ENCODE data around the gene SET.

Gene SET

GRCh38 chr9:128712451-128713410 lies 23.7 kb downstream of the SET start:
- H3K9ac ChIP-seq (ENCODE audit: low read length) = no peak overlapping the region
- no peak for TF ChIP-seq EZH2phosphoT487 (IDR thresholded peaks at IDR 0.05; ENCODE audit: low read depth)
- TF ChIP-seq, protein P1, sequence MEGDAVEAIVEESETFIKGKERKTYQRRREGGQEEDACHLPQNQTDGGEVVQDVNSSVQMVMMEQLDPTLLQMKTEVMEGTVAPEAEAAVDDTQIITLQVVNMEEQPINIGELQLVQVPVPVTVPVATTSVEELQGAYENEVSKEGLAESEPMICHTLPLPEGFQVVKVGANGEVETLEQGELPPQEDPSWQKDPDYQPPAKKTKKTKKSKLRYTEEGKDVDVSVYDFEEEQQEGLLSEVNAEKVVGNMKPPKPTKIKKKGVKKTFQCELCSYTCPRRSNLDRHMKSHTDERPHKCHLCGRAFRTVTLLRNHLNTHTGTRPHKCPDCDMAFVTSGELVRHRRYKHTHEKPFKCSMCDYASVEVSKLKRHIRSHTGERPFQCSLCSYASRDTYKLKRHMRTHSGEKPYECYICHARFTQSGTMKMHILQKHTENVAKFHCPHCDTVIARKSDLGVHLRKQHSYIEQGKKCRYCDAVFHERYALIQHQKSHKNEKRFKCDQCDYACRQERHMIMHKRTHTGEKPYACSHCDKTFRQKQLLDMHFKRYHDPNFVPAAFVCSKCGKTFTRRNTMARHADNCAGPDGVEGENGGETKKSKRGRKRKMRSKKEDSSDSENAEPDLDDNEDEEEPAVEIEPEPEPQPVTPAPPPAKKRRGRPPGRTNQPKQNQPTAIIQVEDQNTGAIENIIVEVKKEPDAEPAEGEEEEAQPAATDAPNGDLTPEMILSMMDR (IDR thresholded peaks at IDR 0.05; ENCODE audit: low read depth, low read length) = no peak
- no peaks in the 10 kb centered on the region for H3K9me3 ChIP-seq (ENCODE audit: insufficient read depth, low read length)
- H3K27ac ChIP-seq (ENCODE audit: low read length) = no peak overlapping the region
- peaks cover 4% of the 10 kb centered on the region for H3K36me3 ChIP-seq (replicated peaks; ENCODE audit: low read depth, low read length)
- H3K79me2 ChIP-seq (ENCODE audit: low read length) = no peaks in the 10 kb centered on the region
- H3K27me3 ChIP-seq (ENCODE audit: low read depth, low read length) = no peaks in the 10 kb centered on the region
- H3K4me3 ChIP-seq (ENCODE audit: low read length) = no peak overlapping the region
- H3K4me1 ChIP-seq (ENCODE audit: low read length) = no peaks in the 10 kb centered on the region
- no peak overlapping the region for H3K4me2 ChIP-seq (ENCODE audit: low read length)
- H2AFZ ChIP-seq (ENCODE audit: low read depth, low read length) = no peak overlapping the region
- no peaks in the 10 kb centered on the region for H4K20me1 ChIP-seq (ENCODE audit: insufficient read depth, low read length)

DNA sequence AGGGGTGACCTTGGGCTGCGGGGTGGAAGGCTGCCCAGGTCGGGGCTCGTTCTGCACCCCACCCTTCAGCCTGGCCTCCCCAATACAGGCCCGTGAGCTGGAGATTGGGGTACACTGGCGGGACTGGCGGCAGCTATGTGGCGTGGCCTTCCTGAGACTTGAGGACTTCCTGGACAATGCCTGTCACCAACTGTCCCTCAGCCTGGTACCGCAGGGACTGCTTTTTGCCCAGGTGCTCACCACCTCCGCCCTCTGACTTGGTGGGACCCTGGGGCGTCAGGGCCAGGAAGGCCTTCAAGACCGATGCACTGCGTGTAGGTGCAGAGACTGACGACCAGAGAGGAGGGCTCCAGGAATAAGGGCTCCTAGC lies 24.4 kb downstream of the SET start:
- Histone ChIP-seq H3K9me3 (ENCODE audit: insufficient read depth, low read length) (no peaks in the 10 kb centered on the region), H3K4me1 (ENCODE audit: low read length) (no peaks in the 10 kb centered on the region), H3K79me2 (ENCODE audit: low read length) (no peaks in the 10 kb centered on the region), H3K4me2 (ENCODE audit: low read length) (no peak overlapping the region), H3K27me3 (ENCODE audit: low read depth, low read length) (no peaks in the 10 kb centered on the region), H2AFZ (ENCODE audit: low read depth, low read length) (no peak overlapping the region), H3K4me3 (ENCODE audit: low read length) (no peak overlapping the region), H3K27ac (ENCODE audit: low read length) (no peak overlapping the region), H3K9ac (ENCODE audit: low read length) (no peak overlapping the region), H3K36me3 (replicated peaks; ENCODE audit: low read depth, low read length) (peaks cover 4% of the 10 kb centered on the region), H4K20me1 (ENCODE audit: insufficient read depth, low read length) (no peaks in the 10 kb centered on the region)
- TF ChIP-seq EZH2phosphoT487 (IDR thresholded peaks at IDR 0.05; ENCODE audit: low read depth) = no peak
- TF ChIP-seq, protein P1 (IDR thresholded peaks at IDR 0.05; ENCODE audit: low read depth, low read length) = no peak

- TF ChIP-seq EZH2phosphoT487 (IDR thresholded peaks at IDR 0.05; ENCODE audit: low read depth) = no peak
- TF ChIP-seq, protein P1 (IDR thresholded peaks at IDR 0.05; ENCODE audit: low read depth, low read length) = no peak
- peaks cover 4% of the 10 kb centered on the region for H3K36me3 ChIP-seq (replicated peaks; ENCODE audit: low read depth, low read length)
- no peak overlapping the region for H3K9ac ChIP-seq (ENCODE audit: low read length)
- H2AFZ ChIP-seq (ENCODE audit: low read depth, low read length) = no peak overlapping the region
- H3K9me3 ChIP-seq (ENCODE audit: insufficient read depth, low read length) = no peaks in the 10 kb centered on the region
- no peaks in the 10 kb centered on the region for H3K27me3 ChIP-seq (ENCODE audit: low read depth, low read length)
- H3K27ac ChIP-seq (ENCODE audit: low read length) = no peak overlapping the region
- no peaks in the 10 kb centered on the region for H3K4me1 ChIP-seq (ENCODE audit: low read length)
- no peak overlapping the region for H3K4me3 ChIP-seq (ENCODE audit: low read length)
- H4K20me1 ChIP-seq (ENCODE audit: insufficient read depth, low read length) = no peaks in the 10 kb centered on the region
- no peaks in the 10 kb centered on the region for H3K79me2 ChIP-seq (ENCODE audit: low read length)
- no peak overlapping the region for H3K4me2 ChIP-seq (ENCODE audit: low read length)
Observed at GRCh38 chr9:128713941-128714573, 25.0 kb downstream of the SET start.

All from OCI-LY3 (cell line).